ENCODE data around the gene FAM13A.

DNA sequence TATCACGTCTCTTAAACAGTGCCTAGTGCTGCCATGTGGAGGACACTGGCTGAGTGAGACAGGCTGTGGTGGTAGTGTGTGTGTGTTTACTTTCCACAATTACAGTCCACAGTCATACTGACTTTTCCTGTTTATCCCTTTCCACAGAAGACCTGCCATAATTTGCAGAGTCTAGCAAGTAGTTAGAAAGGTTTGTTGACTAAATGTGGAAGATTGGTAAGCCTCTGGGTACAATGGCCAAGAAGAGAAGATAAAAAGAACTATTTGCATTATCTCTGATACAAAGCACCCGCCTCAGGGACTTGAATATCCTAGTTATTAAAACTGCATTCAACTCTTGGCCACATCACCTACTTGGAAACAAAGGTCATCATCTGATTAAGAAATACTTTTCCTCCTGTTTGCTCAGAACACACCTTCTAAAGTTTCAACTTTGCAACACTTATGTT lies 89.1 kb downstream of the FAM13A start:
- TF ChIP-seq, protein P1, sequence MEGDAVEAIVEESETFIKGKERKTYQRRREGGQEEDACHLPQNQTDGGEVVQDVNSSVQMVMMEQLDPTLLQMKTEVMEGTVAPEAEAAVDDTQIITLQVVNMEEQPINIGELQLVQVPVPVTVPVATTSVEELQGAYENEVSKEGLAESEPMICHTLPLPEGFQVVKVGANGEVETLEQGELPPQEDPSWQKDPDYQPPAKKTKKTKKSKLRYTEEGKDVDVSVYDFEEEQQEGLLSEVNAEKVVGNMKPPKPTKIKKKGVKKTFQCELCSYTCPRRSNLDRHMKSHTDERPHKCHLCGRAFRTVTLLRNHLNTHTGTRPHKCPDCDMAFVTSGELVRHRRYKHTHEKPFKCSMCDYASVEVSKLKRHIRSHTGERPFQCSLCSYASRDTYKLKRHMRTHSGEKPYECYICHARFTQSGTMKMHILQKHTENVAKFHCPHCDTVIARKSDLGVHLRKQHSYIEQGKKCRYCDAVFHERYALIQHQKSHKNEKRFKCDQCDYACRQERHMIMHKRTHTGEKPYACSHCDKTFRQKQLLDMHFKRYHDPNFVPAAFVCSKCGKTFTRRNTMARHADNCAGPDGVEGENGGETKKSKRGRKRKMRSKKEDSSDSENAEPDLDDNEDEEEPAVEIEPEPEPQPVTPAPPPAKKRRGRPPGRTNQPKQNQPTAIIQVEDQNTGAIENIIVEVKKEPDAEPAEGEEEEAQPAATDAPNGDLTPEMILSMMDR (IDR thresholded peaks at IDR 0.05): no peak
- TF ChIP-seq POLR2A (IDR thresholded peaks at IDR 0.05): no peak

Measured in uterus (tissue), 2 donors.